Occipital lobe (tissue), 2 donors: ENCODE results near the gene PDLIM4. TPM values are rescaled to one million over a fixed set of nuclear protein-coding genes. Genes with fewer than 3 reads are reported as not detected.

Experiments used
- DNase-seq: peaks from one replicate; lab custom pipeline; 2025; lab: John Stamatoyannopoulos, UW
- total RNA-seq: library from RNA; depleted of rRNA; stranded (reverse); fragments of >200 nt; gene quantifications from one replicate; pipeline ENCODE4 v1.2.3, GENCODE V29; 2014

Gene PDLIM4
- total RNA-seq, 1 donor from 2014 or later, result 3.1 TPM

GRCh38 chr5:132281856-132282614 lies 24.5 kb downstream of the PDLIM4 start:
- DNase-seq, result no peak

GRCh38 chr5:132283423-132284043 lies 26.0 kb downstream of the PDLIM4 start:
- no peak for DNase-seq

- DNase-seq, result no peak
Measured at GRCh38 chr5:132289097-132289496, 31.6 kb downstream of the PDLIM4 start.

- no peak for DNase-seq
Measured at GRCh38 chr5:132291026-132291425, 33.5 kb downstream of the PDLIM4 start.

GRCh38 chr5:132293066-132293991 lies 35.8 kb downstream of the PDLIM4 start:
- peak; percentile 88 for DNase-seq

GRCh38 chr5:132293992-132294727 lies 36.7 kb downstream of the PDLIM4 start, which contains the start of gene SLC22A4:
Gene SLC22A4, plus strand, starts transcription at chr5:132294394. Its CDS starts 223 bp downstream, at chr5:132294617.
- peak; percentile 88 for DNase-seq

- DNase-seq, result no peak
Measured at GRCh38 chr5:132294728-132295504, 37.4 kb downstream of the PDLIM4 start.

- no peak for DNase-seq
Measured at GRCh38 chr5:132295505-132296411, 38.3 kb downstream of the PDLIM4 start.

GRCh38 chr5:132296412-132297016 lies 39.0 kb downstream of the PDLIM4 start:
- DNase-seq, result no peak

- no peak for DNase-seq
Measured at GRCh38 chr5:132297211-132297940, 39.9 kb downstream of the PDLIM4 start.

GRCh38 chr5:132298298-132299212 lies 41.1 kb downstream of the PDLIM4 start:
- DNase-seq, result no peak

GRCh38 chr5:132299917-132300316 lies 42.4 kb downstream of the PDLIM4 start:
- no peak for DNase-seq

- DNase-seq, result no peak
Measured at GRCh38 chr5:132300577-132301343, 43.3 kb downstream of the PDLIM4 start.

GRCh38 chr5:132301344-132302271 lies 44.1 kb downstream of the PDLIM4 start:
- no peak for DNase-seq

- DNase-seq, result no peak
Measured at GRCh38 chr5:132302413-132302812, 44.9 kb downstream of the PDLIM4 start.
